ENCODE measurements around the gene PLXNA4.

The PLXNA4 gene

GRCh38 chr7:132296820-132297219 lies 279.4 kb downstream of the PLXNA4 start:
- DNase-seq = no peak

GRCh38 chr7:132295175-132295574 lies 281.1 kb downstream of the PLXNA4 start:
- no peak for DNase-seq

- no peak for DNase-seq
These were observed 283.5 kb downstream of the PLXNA4 start for GRCh38 chr7:132292803-132293202.

GRCh38 chr7:132291481-132291880 lies 284.8 kb downstream of the PLXNA4 start:
- DNase-seq = no peak

GRCh38 chr7:132290021-132290420 lies 286.2 kb downstream of the PLXNA4 start:
- DNase-seq = no peak

- DNase-seq = no peak
These were observed 289.4 kb downstream of the PLXNA4 start for GRCh38 chr7:132286836-132287235.

- no peak for DNase-seq
These were observed 295.9 kb downstream of the PLXNA4 start for GRCh38 chr7:132280335-132280734.

- DNase-seq = no peak
These were observed 296.6 kb downstream of the PLXNA4 start for GRCh38 chr7:132279718-132280117.

GRCh38 chr7:132276976-132277725 lies 299.1 kb downstream of the PLXNA4 start:
- no peak for DNase-seq

- no peak for DNase-seq
These were observed 300.0 kb downstream of the PLXNA4 start for GRCh38 chr7:132276234-132276630.

- no peak for DNase-seq
These were observed 300.6 kb downstream of the PLXNA4 start for GRCh38 chr7:132275416-132276233.

GRCh38 chr7:132272763-132273371 lies 303.4 kb downstream of the PLXNA4 start:
- DNase-seq = no peak

GRCh38 chr7:132270517-132270916 lies 305.8 kb downstream of the PLXNA4 start:
- no peak for DNase-seq

- DNase-seq = no peak
These were observed 306.6 kb downstream of the PLXNA4 start for GRCh38 chr7:132269718-132270117.

GRCh38 chr7:132263151-132263550 lies 313.1 kb downstream of the PLXNA4 start:
- no peak for DNase-seq

GRCh38 chr7:132262160-132262470 lies 314.2 kb downstream of the PLXNA4 start:
- no peak for DNase-seq

- no peak for DNase-seq
These were observed 314.7 kb downstream of the PLXNA4 start for GRCh38 chr7:132261327-132262159.

GRCh38 chr7:132258231-132258630 lies 318.0 kb downstream of the PLXNA4 start:
- no peak for DNase-seq

- no peak for DNase-seq
These were observed 319.0 kb downstream of the PLXNA4 start for GRCh38 chr7:132257253-132257652.

GRCh38 chr7:132256721-132257212 lies 319.5 kb downstream of the PLXNA4 start:
- DNase-seq = no peak

GRCh38 chr7:132255898-132256297 lies 320.4 kb downstream of the PLXNA4 start:
- no peak for DNase-seq

GRCh38 chr7:132255115-132255797 lies 321.0 kb downstream of the PLXNA4 start:
- no peak for DNase-seq

Measured in activated naive CD4-positive, alpha-beta T cell treated with anti-CD3 and anti-CD28 coated beads, Interleukin-2, amount 50 U/mL, for 16 hours (primary cell).